Upper lobe of left lung (tissue), 4 donors: ENCODE data around the gene EPRS1.

Source experiments
- CTCF ChIP-seq, 6 experiments: fragments of 450-650 bp in 4 of 6; fragments of 200-600 bp in 2 of 6; sonication (generic) in 2 of 6; IDR thresholded peaks; one replicate each; pipeline ENCODE4 v1.5.1; 2016 to 2019; ENCODE audit warnings: antibody characterized with exemption in 6 of 6
- POLR2AphosphoS5 ChIP-seq, 2 donors: sonication (generic); formaldehyde crosslinking; IDR thresholded peaks; one replicate each; pipeline ENCODE4 v1.5.1; 2017; ENCODE audit warnings: antibody characterized with exemption in 2 of 2

GRCh38 chr1:220092694-220093093 lies 46.4 kb upstream of the EPRS1 start:
- TF ChIP-seq CTCF (IDR thresholded peaks at IDR 0.05) (no peak), POLR2AphosphoS5 (IDR thresholded peaks at IDR 0.05) (no peak)
